ENCODE data around the gene ZNF778. TPM values are rescaled to one million over a fixed set of nuclear protein-coding genes. Genes with fewer than 3 reads are reported as not detected.
"Not testable (repeated sequence)": the region's sequence is repeated elsewhere in the genome, so short reads cannot be mapped to it uniquely, and the experiment has no call there.

ZNF778 gene
- total RNA-seq, 1 experiment from 2014 or later = 1.8 TPM

DNA sequence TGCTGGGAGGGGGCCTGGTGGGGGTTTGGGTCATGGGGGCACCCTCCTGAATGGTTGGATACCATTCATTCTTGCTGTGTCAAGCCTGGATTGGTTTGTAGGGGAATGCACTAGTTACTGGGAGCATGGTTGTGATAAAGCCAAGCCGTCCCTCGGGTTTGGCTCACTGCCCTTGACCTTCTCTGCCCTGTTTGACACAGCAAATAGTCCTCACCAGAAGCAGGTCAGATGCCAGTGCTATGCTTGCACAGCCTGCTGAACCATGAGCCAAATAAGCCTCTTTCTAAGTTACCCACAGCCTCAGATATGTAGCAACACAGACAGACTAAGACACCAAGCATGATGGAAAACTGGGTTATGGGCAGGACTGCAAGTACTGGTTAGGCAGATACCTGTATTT lies 14.6 kb downstream of the ZNF778 start:
- peaks cover under 1% of the 10 kb centered on the region; the same call in 1 of the 2 replicates for H3K9me3 ChIP-seq
- DNase-seq = no peak
- H3K36me3 ChIP-seq = peaks cover 31% of the 10 kb centered on the region
- H3K4me3 ChIP-seq = no peak overlapping the region
- no peaks in the 10 kb centered on the region for H3K27me3 ChIP-seq

DNA sequence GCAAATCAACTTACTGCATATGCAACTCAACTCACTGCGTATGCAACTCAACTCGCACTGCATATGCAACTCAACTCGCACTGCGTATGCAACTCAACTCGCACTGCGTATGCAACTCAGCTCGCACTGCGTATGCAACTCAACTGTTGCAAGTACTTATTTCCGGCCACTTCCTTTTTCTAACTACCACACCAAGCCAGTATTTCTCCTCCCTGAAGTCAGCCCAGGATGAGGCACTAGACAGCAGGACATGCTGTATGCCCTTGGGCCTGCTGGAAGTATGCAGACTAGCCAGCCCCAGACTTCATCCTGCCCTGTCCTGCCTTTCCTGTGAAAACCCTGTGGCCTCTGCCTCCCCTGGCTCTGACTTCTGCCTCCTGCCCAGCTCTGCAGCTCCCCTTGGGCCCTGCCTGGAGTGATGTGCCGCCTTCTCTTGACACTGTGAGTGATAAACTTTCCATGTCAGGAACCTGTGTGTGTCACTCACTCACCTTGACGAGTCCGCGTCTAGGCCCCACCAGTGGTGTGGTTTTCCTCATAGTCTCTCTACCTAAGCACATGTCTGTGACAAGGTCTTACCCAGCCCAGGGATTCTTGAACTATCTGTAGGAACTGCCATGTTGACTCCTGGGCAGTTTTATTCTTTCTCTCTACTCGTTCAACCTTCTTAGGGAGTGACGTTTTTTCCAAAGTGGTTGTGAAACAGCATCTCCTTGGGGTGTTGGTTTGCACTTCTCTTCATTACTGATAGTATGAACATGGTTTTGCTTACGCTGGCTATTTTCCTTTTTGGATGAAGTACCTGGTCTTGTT lies 16.4 kb downstream of the ZNF778 start:
- DNase-seq = no peak
- Histone ChIP-seq H3K27me3 (no peaks in the 10 kb centered on the region), H3K9me3 (no peaks in the 10 kb centered on the region), H3K4me3 (no peak overlapping the region), H3K36me3 (peaks cover 13% of the 10 kb centered on the region)

DNA sequence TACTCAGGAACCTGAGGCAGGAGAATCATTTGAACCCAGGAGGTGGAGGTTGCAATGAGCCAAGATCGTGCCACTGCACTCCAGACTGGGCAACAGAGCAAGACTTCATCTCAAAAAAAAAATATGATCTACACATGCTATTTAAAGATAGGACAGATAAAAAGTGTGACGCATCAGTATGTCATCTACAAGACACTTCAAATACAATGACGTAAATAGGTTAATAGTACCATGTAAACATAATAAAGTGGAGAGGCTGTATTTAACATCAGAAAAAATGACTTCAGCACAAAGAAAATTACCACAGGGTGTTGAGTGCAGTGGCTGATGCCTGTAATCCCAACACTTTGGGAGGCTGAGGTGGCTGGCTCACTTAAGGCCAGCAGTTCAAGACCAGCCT lies 20.2 kb downstream of the ZNF778 start:
- Histone ChIP-seq H3K27me3 (no peaks in the 10 kb centered on the region), H3K36me3 (peaks cover 4% of the 10 kb centered on the region), H3K4me3 (no peak overlapping the region), H3K9me3 (no peaks in the 10 kb centered on the region)
- no peak for DNase-seq

DNA sequence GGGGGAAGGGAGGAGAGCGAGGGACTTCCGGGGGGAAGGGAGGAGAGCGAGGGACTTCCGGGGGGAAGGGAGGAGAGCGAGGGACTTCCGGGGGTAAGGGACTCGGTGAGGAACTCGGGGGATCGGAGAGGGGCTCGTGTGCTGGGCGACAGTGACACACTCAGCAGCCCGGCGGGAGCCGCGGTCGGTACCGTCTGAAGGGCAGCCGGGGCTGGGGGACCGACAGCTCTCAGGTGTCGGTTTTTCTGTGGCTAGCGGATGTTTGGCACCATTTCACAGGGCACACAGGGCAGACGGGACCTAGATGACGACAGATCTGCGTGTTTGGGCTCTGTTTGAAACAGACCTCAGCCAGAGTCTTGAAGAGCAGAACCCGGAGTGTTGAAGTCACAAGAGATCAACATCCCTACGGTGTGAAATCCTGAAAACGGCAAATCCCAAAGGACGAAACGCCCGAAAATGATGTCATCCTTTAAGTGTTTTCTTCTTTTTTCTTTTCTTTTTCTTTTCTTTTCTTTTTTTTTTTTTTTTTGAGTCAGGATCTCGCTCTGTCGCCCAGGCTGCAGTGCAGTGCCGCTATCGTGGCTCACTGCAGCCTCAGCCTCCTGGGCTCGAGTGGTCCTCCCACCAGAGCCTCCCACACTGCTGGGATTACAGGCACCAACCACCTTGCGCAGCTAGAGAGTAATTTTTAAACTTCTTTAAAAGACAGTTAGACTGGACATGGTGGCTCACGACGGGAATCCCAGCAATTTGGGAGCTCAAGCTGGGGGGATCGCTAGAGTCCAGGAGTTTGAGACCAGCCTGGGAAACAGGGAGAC lies 23.9 kb downstream of the ZNF778 start:
- DNase-seq = peak; percentile 46
- Histone ChIP-seq H3K36me3 (no peaks in the 10 kb centered on the region), H3K27me3 (no peaks in the 10 kb centered on the region), H3K4me3 (peak overlapping the region; percentile 75), H3K9me3 (no peaks in the 10 kb centered on the region)

DNA sequence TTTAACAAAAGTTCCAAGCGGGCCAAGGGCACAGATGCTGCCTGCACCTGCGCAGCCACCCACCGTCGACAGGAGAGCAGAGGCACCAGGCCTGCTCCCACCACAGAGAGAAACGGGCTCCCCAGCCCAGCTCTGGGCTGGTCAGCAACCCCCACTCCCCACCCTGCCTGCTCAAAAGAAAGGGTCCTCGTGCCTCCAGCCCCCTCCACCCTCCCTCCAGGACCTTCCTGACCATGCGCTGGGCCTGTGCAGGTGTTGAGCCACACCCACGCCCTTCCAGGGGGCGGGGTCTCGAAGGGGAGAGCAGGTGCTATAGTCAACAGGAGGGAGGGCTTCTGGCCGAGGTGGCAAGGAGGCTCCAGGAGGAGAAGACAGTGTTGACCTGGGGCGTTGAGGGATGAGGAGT lies 25.3 kb downstream of the ZNF778 start:
- no peak for DNase-seq
- no peaks in the 10 kb centered on the region for H3K36me3 ChIP-seq
- no peak overlapping the region for H3K4me3 ChIP-seq
- no peaks in the 10 kb centered on the region for H3K27me3 ChIP-seq
- no peaks in the 10 kb centered on the region for H3K9me3 ChIP-seq

DNA sequence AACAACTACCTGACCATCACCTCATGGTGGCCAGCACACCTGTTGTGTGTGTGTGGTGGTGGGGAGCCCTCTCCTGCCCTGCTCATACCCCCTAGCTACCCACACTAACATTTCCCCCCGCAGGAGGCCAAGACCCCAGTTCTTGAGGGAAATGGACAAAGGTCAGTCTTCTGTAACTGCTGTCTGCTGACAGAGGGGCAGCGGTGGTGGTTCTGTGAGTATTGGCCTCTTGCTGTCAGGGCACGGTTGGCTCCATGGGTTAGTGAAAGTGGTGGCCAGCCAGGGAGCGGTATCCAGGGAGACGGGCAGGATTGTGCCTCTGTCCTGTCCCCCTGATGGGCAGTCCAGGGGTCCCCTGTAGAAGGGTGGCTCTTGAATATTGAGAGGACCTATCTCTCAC lies 26.2 kb downstream of the ZNF778 start:
- DNase-seq = no peak
- no peak overlapping the region for H3K4me3 ChIP-seq
- no peaks in the 10 kb centered on the region for H3K9me3 ChIP-seq
- no peaks in the 10 kb centered on the region for H3K27me3 ChIP-seq
- H3K36me3 ChIP-seq = no peaks in the 10 kb centered on the region

DNA sequence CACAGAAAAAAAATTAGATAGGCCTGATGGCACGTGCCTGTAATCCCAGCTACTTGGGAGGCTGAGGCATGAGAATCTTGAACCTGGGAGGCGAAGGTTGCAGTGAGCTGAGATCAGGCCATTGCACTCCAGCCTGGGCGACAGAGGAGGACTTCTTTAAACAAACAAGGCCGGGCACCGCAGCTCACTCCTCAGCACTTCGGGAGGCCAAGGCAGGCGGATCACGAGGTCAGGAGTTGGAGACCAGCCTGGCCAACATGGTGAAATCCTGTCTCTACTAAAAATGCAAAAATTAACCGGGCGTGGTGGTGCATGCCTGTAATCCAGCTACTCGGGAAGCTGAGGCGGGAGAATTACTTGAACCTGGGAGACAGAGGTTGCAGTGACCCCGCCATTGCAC lies 26.8 kb downstream of the ZNF778 start:
- H3K36me3 ChIP-seq, H3K27me3 ChIP-seq, H3K4me3 ChIP-seq, H3K9me3 ChIP-seq, DNase-seq: not testable (repeated sequence)

DNA sequence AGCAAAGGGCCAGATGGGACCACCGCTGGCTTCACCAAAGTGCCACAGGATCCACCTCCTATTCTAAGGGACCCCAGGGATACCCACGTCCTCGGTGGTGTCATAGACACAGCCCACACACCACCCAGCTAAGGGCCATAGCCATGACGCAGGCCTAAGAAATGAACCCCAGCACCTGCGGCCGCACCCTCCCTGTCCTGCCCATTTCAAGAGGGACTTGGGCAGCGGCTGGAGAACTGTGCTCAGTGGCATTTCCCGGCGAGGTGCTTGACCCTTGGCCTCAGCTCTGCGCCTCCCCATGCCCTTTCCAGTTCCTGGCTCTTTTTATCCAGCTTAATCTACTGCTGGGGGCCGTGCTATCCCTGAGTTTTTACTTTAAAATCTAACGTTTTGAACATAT lies 27.3 kb downstream of the ZNF778 start:
- Histone ChIP-seq H3K36me3 (no peaks in the 10 kb centered on the region), H3K9me3 (no peaks in the 10 kb centered on the region), H3K27me3 (no peaks in the 10 kb centered on the region), H3K4me3 (no peak overlapping the region)
- DNase-seq = no peak

DNA sequence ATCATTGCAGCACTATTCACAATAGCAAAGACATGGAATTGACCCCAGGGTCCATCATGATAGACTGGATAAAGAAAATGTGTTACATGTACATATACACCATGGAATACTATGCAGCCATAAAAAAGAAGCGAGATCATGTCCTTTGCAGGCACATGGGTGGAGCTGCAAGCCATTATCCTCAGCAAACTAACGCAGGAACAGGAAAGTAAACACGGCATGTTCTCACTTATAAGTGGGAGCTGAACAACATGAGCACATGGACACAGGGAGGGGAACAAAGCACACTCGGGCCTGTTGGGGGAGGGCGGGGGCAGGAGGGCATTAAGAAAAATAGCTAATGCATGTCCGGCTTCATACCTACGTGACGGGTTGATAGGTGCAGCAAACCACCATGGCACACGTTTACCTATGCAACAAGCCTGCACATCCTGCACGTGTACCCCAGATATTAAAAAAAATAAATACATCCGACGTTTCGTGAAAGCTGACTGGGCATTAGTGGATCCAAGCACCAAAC lies 28.9 kb downstream of the ZNF778 start:
- no peaks in the 10 kb centered on the region for H3K9me3 ChIP-seq
- no peaks in the 10 kb centered on the region for H3K27me3 ChIP-seq
- peak overlapping the region; percentile 43 for H3K4me3 ChIP-seq
- no peak for DNase-seq
- H3K36me3 ChIP-seq = no peaks in the 10 kb centered on the region

DNA sequence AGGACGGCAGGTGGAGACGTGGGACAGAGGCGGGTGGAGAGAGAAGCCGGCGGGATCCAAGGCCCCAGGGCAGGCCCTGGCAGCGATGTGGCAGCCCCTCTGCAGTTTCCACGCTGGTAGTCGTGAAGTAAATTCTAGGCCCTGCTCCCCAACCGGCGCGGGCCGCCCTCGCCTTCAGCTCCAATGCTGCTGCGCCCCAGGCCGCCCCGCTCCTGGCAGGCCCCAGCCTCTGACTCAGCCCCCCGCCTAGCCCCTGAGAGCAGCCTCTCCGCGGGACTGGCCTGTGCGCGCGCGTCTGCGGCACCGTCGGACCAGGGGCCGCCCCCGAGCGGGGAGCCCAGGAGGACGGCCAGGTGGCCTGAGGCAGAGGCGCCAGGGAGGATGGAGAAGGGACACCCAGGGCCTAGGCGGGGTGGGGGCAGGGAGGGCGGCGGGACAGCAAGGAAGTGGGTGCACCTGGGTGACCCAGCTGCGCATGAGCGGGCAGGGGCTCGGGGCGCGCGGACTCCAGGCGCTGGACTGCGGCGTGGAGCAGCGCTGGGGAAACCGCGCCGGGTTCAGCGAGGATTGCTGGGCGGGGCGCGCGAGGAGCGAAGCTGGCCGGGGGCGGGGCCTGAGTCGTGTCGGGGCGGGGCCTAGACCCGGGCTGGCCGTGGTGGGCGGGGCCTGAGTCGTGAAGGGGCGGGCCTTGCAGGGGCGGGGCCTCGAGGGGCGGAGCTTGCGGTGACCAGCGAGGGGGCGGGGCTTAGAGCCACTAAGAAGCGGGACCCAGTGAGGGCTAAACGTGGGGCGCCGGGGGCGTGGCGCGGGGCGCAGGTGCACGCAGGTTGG lies 29.6 kb downstream of the ZNF778 start:
- Histone ChIP-seq H3K27me3 (no peaks in the 10 kb centered on the region), H3K4me3 (peak overlapping the region; percentile 43), H3K9me3 (no peaks in the 10 kb centered on the region), H3K36me3 (no peaks in the 10 kb centered on the region)
- peak; percentile 65 for DNase-seq

DNA sequence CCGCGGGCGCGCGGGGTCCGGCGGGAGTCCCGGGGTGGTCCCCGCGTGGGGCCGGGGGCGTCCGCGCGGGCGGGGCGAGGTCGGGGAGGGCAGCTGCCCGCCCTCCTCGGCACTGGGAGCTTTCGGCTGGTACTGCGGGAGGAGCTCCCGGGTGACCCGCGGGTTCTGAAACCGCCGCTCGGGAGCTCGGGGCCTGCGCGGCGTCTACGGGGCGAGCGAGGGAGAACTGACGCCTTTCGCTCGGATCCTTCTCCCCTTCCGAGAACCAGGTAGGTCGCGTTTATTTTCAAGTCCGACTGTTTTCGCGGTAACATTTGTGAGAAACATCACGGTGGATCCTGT lies 30.2 kb downstream of the ZNF778 start:
- DNase-seq, H3K36me3 ChIP-seq, H3K4me3 ChIP-seq, H3K9me3 ChIP-seq, H3K27me3 ChIP-seq: not testable (repeated sequence)

DNA sequence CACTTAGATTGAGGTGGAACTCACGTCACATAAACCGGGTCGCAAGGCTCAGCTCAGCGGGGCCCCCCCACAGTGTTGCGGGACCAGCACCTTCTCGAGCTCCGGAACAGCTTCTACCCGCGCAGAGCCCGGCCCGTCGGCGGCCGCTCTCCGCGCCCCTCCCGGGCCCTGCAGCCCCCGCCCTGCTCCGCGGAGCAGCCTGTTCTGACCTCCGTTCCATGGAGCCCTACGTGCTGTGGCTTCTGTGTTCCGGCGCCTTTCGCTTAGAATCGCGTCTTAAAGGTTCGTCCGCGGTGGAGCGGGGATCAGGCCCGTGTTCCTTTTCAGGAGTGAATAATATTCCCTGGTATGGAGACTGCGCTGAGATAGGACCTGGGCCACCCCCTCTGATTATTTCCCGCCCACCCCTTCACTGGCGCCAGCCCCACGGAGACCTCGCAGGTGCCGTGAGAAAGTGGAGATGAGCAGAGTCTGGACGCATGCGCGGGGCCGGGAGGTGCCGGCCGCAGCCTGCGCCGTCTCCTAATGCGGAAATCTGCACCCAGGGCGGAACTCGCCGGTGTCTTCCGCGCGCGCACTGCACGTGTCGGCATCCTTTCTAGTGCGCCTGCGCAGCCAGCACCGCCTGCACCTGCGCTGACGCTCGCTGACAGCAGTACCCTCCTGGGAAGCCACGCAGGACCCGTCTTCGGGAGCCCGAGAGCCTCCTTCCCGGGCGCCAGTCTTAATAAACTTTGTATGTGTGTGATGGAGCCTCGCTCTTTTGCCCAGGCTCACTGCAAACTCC lies 30.9 kb downstream of the ZNF778 start:
- Histone ChIP-seq H3K9me3 (no peaks in the 10 kb centered on the region), H3K36me3 (no peaks in the 10 kb centered on the region), H3K27me3 (no peaks in the 10 kb centered on the region), H3K4me3 (no peak overlapping the region)
- no peak for DNase-seq

DNA sequence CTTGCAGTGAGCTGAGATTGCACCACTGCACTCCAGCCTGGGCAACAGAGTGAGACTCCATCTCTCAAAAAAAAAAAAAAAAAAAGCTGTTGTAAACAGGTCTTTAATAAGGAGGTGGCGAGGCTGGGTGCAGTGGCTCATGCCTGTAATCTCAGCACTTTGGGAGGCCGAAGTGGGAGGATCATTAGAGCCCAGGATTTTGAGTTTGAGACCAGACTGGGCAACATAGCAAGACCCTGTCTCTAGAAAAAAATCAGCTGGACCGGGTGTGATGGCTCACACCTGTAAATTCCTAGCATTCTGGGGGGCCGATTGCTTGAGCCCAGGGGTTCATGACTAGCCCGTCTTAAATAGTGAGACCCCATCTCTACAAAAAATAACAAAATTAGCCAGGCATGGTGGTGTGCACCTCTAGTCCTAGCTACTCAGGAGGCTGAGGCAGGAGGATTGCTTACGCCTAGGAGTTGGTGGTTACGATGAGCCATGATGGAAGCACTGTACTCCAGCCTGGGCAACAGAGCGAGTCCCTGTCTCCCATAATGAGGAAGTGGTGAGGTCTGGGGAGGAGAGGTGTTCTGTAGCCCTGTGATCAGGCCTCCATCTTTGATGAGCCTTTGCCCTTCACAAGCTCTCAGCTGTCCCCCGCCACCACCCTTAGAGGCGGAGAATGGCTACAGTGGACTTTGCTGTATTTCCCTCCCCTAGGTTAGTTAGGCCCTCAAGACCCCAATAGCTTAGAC lies 36.2 kb downstream of the ZNF778 start:
- H3K9me3 ChIP-seq = no peaks in the 10 kb centered on the region
- H3K27me3 ChIP-seq = no peaks in the 10 kb centered on the region
- no peaks in the 10 kb centered on the region for H3K36me3 ChIP-seq
- H3K4me3 ChIP-seq = no peak overlapping the region
- DNase-seq = no peak

DNA sequence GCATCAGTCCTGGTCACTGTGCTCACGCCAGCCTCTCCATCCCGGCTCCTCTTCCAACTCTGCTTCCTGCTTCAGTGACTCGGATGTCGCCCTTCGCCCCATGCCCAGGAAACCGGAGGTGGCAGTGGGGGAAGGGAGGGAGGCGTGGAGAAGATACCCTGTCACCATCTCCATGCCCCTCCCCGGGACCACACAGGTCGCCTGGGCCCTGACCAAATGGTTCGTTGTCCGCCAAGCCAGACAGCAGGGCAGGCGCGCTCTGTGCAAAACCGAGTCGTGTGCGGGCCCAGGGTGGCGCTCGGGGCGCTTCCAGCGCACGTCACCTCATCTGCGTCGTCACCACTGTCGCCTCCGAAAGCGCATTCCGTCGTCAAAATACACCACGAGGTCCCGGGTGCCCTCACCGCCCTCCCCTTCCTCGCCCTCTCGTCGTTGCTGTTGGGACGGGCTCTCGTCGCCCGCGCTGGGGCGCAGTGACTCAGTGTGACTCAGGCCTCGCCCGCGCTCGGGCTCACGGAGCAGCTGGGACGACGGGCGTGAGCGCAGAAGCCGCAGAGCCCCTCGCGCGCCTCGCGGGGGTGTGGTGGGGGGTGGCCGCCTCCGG lies 39.2 kb downstream of the ZNF778 start:
- Histone ChIP-seq H3K9me3 (no peaks in the 10 kb centered on the region), H3K4me3 (no peak overlapping the region)
- DNase-seq = peak; percentile 18

DNA sequence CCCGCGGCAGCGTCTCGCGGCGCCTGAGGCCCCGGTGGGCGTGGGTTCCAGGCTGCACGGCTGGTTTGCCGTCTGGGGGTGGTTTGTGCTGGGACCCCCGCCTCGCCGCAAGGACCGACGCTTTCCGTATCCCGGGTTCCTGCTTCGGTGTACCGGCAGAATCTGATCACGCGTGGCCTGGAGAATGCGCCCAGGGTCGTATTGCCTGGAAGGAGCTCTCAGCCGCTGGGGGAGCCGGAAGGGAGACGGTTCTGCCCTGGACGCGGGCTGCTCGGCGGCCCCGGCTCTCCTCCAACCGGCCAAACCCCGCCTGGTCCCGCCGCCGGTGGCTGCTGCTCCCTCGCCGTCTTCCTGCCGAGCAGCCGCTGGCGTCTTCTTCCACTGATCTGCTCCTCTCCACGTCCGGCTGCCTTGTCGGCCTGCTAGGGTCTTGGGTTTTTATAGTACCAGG lies 39.8 kb downstream of the ZNF778 start:
- Histone ChIP-seq H3K9me3 (no peaks in the 10 kb centered on the region), H3K4me3 (no peak overlapping the region), H3K27me3 (no peaks in the 10 kb centered on the region), H3K36me3 (no peaks in the 10 kb centered on the region)
- DNase-seq = no peak

More for the DNA sequence above, 39.2 kb downstream of the ZNF778 start:
- Histone ChIP-seq H3K27me3 (no peaks in the 10 kb centered on the region), H3K36me3 (no peaks in the 10 kb centered on the region)
